Measurements from ENCODE around the gene SVEP1.
"Not testable (repeated sequence)": the region's sequence is repeated elsewhere in the genome, so short reads cannot be mapped to it uniquely, and the experiment has no call there.

SVEP1 gene

GRCh38 chr9:110364451-110364850 lies 215.1 kb downstream of the SVEP1 start:
- DNase-seq (ENCODE audit: low spot score): no peak

- DNase-seq (ENCODE audit: low spot score): not testable (repeated sequence)
Observed at GRCh38 chr9:110358992-110359391, 220.5 kb downstream of the SVEP1 start.

- no peak for DNase-seq (ENCODE audit: low spot score)
Observed at GRCh38 chr9:110357505-110357904, 222.0 kb downstream of the SVEP1 start.

DNA sequence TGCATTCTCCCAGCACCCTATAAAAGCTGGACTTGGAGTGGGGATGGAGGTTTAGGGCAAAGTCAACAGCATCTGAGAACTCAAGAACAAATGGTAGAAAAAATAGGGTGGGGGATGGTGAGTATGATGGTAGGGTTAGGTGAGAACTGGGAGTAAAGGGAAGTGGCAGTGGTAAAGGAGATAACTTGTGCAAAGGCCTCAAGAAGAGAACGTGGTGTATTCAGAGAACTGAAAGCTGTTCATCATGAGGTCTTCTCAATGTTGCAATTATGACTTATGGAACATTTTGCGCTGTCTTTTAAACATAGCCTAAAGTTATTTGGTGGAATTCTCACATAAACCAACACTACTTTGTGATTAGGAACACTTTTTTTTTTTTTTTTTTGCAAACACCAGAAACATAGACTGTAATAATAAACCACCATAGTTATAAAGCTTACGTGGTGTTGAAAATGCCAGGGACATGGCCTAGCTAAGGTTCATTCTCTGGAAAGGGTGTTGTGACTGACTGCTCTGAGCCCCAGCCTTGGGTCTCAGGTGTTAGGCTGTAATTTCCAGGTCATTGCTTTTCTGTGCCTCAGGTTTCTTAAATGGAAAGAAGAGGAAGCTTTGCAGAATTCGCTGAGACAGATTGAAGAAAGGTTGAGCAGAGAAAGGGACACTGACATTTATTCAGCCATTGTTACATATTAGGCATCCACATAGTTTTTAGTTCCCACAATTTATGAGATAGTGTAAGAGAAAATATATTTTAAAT lies 222.7 kb downstream of the SVEP1 start:
- DNase-seq (ENCODE audit: low spot score): no peak

DNA sequence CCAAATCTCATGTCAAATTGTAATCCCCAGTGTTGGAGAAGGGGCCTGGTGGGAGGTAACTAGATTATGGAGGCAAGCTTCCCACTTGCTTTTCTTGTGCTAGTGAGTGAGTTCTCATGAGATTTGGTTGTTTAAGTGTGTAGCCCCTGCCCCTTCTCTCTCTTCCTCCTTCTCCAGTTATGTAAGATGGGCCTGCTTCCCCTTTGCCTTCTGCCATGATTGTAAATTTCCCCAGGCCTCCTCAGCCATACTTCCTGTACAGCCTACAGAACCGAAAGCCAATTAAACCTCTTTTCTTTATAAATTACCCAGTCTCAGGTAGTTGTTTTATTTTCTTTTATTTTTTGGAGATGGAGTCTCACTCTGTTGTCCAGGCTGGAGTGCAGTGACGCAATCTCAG lies 223.6 kb downstream of the SVEP1 start:
- DNase-seq (ENCODE audit: low spot score): no peak

DNA sequence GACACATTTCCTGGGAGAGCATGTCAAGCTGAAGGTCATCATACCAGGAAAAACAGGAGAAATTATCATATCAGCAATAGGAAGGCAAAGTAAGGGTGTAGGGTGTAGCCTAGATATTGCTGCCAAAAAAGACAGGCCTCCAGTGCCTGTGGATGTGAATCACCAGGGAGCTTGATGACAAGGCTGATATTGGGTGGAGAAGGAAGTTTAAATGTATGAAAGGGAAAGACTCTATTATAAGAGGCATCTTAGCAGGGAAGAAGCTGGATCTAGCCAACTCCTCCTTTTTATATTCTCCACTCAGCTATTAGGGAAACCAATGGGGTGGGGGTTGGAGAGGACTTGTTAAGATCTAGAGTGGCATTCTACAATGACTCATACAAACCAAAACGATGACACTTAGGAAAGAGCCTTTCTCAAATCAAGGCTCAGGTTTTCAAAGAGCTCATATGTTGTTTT lies 228.5 kb downstream of the SVEP1 start:
- peak; percentile 16 for DNase-seq (ENCODE audit: low spot score)

GRCh38 chr9:110346325-110346724 lies 233.2 kb downstream of the SVEP1 start:
- no peak for DNase-seq (ENCODE audit: low spot score)

DNA sequence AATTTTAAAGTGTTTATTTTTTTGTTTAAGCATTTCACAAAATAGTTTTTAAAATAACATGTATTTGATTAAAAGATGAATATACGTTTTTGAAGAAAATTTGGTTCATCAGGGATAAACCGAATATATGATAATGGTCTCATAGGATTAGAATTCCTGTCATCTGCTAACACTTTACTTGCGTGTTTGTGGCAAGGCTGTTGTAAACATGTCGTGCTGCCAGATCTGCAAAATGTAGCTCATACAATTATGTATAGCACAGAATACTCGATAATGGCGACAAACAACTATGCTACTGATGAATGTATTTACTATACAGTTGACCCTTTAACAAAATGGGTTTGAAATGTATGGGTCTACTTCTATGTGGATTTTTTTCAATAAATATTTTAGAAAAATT lies 234.7 kb downstream of the SVEP1 start:
- no peak for DNase-seq (ENCODE audit: low spot score)

DNA sequence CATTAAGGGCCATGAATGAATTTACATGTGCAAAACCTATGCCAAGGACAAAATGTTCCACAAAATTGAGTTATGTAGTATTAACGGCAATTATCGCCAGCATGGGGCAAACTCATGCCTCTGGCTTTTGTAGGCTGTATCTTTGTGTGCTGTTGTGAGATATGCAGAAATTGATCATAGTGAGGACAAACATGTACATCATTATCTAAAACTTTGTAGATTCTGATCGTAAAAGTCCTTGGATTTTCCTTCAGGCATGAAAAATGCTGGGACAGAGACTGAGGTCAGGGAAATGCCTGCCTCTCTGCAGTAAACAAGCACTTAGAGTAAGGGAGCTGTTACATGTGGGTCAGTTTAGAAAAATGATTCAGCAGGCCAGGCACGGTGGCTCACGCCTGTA lies 236.0 kb downstream of the SVEP1 start:
- DNase-seq (ENCODE audit: low spot score): no peak

DNA sequence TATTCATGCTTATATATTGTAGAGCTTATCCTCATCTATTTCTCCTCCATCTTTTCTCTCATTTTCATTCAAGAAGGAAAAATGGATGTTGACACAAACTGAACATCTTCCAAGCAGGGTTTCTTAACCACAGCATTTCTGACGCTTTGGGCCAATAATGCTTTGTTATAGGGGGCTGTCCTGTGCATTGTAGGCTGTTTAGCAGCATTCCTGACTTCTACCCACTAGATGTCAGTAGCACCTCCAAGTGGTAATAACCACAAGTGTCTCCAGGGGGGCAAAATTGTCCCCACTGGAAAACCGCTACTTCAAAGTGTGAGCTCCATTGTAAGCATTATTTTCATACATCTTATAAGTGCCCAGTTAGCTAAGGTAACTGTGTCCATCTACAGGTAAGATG lies 239.2 kb downstream of the SVEP1 start:
- DNase-seq (ENCODE audit: low spot score): no peak

DNA sequence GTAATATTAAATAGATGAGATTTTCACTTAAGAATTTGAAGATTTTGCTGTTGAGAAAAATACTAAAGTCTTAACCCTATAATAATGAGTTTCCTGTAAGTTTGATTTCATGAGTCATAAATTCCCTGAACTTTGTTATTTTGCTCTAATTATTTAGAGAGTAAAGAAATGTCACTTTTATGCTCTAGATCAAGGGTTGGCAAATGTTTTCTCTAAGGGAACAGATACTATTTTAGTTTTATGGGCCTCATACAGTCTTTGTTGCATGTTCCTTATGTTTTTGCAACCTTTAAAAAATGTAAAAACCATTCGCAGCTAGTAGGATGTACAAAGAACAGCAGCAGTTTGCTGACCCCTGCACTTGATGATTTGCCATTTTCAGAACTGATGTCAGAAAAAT lies 241.4 kb downstream of the SVEP1 start:
- no peak for DNase-seq (ENCODE audit: low spot score)

DNA sequence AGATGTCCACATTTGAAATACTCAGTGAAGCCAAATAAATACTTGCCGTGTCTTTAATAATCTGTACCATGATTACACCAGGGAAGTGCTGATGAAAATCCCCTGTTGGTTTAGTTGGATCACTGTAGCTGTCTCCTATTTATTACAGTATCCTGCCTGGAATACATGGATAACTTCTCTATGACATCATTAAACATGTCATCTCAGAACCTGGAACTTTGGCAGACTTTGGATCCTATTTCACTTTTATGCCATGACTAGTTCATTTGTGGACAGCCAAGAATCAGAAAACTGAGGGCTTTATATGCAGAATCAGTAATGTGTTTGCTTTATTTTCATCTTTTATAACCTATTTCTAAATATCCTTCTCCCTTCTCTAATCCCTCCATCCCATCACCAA lies 241.8 kb downstream of the SVEP1 start, which contains the start of gene TXNDC8:
Gene TXNDC8, minus strand, starts transcription at position 137 of the 400 bp plus-strand sequence.
- no peak for DNase-seq (ENCODE audit: low spot score)

- DNase-seq (ENCODE audit: low spot score): no peak
Observed at GRCh38 chr9:110336363-110336762, 243.2 kb downstream of the SVEP1 start.

GRCh38 chr9:110334871-110335270 lies 244.7 kb downstream of the SVEP1 start:
- DNase-seq (ENCODE audit: low spot score): no peak

DNA sequence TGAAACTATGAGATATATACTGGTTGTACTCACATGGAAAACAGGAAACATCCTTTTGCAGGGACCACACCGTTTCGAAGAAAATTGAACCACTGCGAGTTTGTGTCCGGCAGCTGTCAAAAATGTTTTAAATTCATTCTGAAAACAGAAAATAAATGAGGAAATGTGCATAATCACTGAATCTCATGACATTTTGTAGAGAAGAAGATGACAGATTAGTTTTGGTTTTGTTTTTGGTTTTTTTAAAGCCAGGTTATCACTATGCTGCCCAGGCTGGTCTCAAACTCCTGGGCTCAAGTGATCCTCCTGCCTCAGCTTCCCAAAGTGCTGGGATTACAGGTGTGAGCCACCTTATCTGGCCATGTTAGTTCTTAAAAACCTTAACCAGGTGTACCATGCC lies 245.4 kb downstream of the SVEP1 start:
- no peak for DNase-seq (ENCODE audit: low spot score)

DNA sequence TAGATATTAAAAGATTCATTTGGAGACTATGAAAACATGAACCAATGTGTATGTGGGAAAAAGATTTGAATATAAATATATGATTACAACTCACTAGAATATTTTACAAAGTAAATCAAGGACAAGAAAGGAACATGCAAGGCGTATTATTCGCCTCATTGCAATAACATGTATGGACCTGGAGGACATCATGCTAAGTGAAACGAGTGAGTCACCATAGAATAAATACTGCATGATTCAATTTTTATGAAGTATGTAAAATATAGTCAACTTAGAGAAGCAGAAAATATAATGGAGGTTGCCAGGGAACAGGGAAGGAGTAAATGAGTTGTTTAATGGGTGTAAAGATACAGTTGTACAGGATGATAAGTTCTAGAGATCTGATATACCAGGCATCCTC lies 246.8 kb downstream of the SVEP1 start:
- no peak for DNase-seq (ENCODE audit: low spot score)

DNA sequence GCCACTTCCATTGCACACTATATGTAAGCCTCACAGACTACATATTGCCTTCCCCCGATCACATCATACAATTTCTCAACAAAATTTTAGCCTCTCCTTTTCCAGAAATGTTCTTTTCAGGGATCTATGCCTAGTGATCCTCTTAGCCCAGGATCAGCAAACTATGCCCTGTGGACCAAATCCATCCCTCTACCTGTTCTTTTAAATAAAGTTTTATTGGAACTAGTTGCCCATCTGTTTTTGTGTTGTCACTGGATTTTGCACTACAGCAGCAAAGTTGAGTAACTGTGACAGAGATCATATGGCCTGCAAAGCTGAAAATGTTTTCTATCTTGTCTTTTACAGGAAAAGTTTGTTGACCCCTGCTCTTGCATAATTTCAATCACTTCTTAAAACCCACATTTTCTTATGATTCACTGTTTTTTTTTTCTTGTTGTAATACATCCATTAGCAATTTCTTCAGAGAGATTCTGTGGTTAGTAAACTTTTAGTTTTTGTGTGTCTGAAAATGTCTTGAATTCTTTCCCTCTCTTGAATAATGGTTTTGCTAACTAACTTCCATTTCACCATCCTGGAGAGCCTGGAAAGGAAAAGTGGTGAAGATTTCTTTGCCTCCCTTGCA lies 248.9 kb downstream of the SVEP1 start:
- no peak for DNase-seq (ENCODE audit: low spot score)

DNA sequence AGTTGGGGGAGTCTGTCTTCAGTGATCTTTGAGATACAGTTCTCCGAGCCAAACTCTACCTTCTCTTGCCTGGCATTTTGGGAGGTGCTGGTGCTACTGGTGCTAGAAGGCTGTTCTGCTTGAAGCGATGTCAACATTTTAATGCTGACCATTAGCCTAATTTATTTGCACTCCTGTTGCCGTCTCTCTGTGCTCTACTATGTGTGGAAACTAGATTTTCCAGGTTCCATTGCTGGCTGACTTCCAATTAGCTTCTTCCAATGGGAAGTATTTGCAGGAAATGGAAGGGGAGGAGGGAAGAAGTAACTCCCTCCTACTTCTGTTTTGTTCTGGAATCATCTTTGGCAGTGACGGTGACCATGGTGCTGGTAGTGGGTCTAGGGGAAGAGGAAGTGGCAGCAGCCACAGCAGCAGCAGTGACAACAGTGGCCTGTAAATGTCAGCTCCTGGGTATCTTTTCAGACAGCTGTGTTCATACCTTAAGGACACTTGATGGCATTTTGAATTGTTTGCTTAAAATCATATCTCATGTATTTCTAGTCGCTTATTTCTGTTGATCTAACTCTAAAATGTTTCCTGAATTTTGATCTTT lies 249.8 kb downstream of the SVEP1 start:
- no peak for DNase-seq (ENCODE audit: low spot score)

GRCh38 chr9:110328763-110329162 lies 250.8 kb downstream of the SVEP1 start:
- no peak for DNase-seq (ENCODE audit: low spot score)

DNA sequence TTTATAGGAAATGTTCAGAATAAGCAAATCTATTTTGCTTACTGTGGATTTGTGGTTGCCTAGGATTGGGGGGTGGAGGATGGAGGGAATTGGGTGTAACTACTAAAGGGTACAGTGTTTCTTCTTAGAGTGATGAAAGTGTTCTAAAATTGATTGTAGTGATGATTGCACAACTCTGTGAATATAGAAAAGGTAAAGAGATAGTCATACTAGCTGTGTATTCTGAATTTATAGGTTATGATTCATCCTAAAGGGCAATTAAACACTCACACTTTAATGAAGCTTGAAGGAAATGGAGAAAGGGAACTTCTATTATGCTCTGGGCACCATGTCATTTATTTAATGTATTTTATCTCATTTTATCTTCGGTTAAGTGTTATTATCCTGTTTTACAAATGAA lies 251.8 kb downstream of the SVEP1 start:
- DNase-seq (ENCODE audit: low spot score): no peak

DNA sequence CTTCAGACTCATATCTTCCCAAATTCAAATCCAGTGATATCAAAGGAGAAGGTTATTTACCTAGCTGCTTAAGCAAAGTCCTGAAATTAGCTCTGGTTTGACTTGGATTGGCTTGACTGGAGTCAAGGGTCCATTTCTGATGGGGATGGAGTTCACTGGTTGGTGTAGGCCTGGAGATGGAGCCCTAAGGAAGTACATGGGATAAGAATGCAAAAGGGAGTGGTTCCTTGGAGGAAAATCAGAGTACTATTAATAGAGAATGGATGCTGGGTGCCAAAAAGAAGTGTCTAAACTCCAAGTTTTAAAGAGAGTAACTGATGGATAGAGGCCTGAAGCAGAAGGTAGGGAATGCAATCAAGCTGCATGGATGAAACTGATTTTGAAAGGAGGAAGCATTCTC lies 255.7 kb downstream of the SVEP1 start:
- DNase-seq (ENCODE audit: low spot score): no peak

- no peak for DNase-seq (ENCODE audit: low spot score)
Observed at GRCh38 chr9:110320651-110321445, 258.7 kb downstream of the SVEP1 start.

Measured in activated CD4-positive, alpha-beta T cell treated with anti-CD3 and anti-CD28 coated beads, Interleukin-2, Interleukin-4, amounts not matched to agents 100 ng/mL and 50 ng/mL, durations not matched to agents 16 hours and 8 hours (primary cell).